LHCN-M2 (cell line): ENCODE results near the gene NSUN5. TPM values are rescaled to one million over a fixed set of nuclear protein-coding genes. Genes with fewer than 3 reads are reported as not detected.
"Not testable (repeated sequence)": the region's sequence is repeated elsewhere in the genome, so short reads cannot be mapped to it uniquely, and the experiment has no call there.

Experiments
- DNase-seq: peaks from one replicate; pipeline ENCODE4 v3.0.0-alpha.2; 2012; ENCODE audit warnings: low read depth
- total RNA-seq: library from RNA; depleted of rRNA; stranded (reverse); fragments of >200 nt; gene quantifications from 2 replicates; pipeline ENCODE4 v1.2.3, GENCODE V29; 2014; rRNA removed

Gene NSUN5
- total RNA-seq, 1 experiment from 2014 or later: 53.9 TPM

DNA sequence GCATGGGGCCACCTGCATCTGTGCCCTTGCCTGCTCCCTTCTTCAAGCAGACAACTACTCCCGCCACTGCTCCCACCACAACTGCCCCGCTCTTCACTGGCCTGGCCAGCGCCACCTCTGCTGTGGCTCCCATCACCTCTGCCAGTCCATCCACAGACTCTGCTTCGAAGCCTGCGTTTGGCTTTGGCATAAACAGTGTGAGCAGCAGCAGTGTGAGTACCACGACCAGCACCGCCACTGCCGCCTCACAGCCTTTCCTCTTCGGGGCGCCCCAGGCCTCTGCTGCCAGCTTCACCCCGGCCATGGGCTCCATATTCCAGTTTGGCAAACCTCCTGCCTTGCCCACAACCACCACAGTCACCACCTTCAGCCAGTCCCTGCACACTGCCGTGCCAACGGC is 11.4 kb downstream of the NSUN5 start:
- DNase-seq: not testable (repeated sequence)

DNA sequence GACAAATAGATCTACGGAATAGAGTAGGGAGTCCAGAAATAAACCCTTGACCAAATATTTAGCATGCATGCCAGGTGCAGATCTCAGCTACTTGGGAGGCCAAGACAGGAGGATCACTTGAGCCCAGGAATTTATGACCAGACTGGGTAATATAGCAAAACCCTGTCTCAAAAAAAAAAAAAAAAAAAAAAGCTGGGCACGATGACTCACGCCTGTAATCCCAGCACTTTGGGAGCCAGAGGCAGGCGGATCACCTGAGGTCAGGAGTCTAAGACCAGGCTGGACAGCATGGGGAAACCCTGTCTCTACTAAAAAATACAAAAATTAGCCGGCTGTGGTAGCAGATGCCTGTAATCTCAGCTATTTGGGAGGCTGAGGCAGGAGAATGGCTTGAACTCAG is 31.4 kb downstream of the NSUN5 start:
- not testable (repeated sequence) for DNase-seq

DNA sequence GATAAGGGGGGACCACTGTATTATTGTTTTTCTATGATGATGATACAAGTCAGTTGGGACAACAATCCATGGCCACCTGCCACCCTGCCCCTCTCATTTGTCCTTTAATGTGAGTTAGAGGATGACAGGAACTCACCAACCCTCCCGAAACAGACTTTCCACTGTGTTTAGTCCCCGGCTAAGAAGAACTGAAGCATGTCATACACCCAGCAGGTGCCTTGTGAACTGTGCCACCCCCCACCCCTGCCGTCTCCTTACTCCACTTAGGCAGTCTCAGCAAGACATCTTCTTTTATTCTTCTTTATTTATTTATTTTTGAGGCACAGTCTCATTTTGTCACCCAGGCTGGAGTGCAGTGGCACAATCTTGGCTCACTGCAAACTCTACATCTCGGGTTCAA is 40.8 kb downstream of the NSUN5 start:
- not testable (repeated sequence) for DNase-seq

DNA sequence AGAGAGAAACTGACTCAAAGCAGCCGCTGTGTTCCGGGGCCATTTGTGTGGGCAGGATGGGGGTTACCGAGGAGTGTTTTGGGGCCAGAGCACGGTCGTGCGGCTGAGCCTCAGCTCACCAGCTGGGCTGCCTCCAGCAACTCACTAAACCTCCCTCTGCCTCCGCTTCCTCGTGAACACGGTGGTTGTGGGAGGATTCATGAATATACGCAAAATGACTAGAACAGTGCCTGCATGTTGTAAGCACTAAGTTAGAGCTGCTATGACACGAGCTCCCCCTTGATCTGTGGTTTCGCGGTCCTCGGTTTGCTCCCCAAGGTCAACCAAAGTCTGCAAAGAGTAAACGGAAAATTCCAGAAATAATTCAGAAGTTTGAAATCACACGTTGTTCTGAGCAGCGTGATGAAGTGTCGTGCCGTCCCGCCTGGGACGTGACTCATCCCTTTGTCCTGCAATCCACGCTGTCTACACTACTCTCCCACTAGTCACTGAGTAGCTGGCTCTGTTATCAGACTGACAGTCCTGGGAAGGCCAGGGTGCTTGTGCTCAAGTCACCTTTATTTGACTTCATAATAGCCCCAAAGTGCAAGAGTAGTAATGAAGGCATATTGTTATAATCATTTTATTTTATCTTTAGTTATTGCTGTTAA is 41.8 kb downstream of the NSUN5 start:
- not testable (repeated sequence) for DNase-seq

DNA sequence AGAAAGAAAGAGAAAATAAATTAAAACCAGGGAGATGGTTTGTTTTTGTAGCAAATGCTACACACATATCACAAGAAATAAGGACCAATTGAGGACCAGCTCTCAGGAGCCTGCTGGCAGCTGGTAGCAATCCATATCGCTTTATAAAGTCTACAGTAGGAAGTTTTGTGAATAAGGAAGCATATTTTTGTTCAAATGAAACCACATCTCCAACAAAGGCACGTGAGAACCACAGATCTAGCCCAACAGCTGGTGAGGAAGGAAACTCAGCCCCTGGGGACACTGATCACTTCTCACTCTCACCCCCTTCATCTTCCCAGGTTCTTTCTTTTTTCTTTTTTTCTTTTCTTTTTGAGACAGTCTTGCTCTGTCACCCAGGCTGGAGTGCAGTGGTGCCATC is 46.2 kb downstream of the NSUN5 start:
- DNase-seq: not testable (repeated sequence)

Other genes with a start within 250 kb of the NSUN5 start
- not detected in 2 replicates for gene SPDYE9, start 222.8 kb downstream of the NSUN5 start, total RNA-seq
- gene TRIM50, start 19.3 kb upstream of the NSUN5 start, total RNA-seq: not detected in 2 replicates
- gene FKBP6, start 19.3 kb upstream of the NSUN5 start, total RNA-seq: not detected in 2 replicates
- 0.64 and 1.1 TPM in 2 replicates for gene FZD9, start 125.0 kb upstream of the NSUN5 start, total RNA-seq
- gene BAZ1B, start 213.5 kb upstream of the NSUN5 start, total RNA-seq: 97.0 and 110 TPM in 2 replicates
- gene BCL7B, start 248.9 kb upstream of the NSUN5 start, total RNA-seq: 67.7 and 71.0 TPM in 2 replicates